Measurements from ENCODE around the gene RND1. TPM values are rescaled to one million over a fixed set of nuclear protein-coding genes. Genes with fewer than 3 reads are reported as not detected.
A peak's percentile ranks its signal among the peaks of the same experiment; 100 is the strongest.

RND1 gene
- total RNA-seq, 1 donor from 2014 or later: 2.6 TPM

GRCh38 chr12:48827026-48827425, 38.6 kb downstream of the RND1 start:
- no peak for ATAC-seq

DNA sequence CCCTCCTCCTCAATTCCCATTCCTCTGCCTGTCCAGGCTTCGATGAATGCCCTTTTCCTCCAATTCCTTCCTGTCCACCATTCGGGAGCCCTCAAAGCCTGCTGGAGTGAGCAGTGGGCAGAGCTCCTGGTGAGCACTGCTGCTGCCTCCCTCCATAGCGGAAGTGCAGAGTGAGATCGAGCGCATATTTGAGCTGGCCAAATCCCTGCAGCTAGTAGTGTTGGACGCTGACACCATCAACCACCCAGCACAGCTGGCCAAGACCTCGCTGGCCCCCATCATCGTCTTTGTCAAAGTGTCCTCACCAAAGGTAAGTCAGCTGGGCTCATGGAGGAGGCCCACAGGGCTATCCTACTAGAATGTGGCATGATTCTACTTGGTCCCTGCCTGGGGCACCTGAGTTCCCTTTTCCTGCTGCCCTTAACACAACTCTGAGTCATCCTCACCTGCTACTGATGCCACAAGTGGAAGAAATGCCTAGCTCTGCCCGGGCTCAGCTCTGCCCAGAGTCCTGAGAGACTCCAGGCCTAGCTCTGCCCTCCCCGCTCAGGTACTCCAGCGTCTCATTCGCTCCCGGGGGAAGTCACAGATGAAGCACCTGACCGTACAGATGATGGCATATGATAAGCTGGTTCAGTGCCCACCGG, 39.3 kb downstream of the RND1 start:
- ATAC-seq: peak; percentile 57

DNA sequence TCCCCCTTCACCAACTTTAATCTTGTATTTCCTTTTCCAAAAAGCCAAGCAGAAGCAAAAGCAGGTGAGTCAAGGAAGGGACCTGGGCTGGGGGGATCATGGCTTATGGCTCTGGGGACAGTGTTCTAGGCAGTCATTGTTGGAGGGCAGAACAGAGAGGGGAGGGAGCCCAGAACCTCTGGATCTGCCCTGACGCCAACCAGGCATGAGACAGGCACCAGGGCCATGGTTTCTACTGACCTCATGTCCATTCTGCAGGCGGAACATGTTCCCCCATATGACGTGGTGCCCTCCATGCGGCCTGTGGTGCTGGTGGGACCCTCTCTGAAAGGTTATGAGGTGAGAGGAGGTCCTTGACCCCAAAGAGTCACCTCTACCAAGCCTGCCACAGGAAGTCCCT, 40.8 kb downstream of the RND1 start:
- ATAC-seq: no peak

- ATAC-seq: no peak
These were observed 41.6 kb downstream of the RND1 start for GRCh38 chr12:48824112-48824511.

- no peak for ATAC-seq
These were observed 42.4 kb downstream of the RND1 start for GRCh38 chr12:48823281-48823680.

DNA sequence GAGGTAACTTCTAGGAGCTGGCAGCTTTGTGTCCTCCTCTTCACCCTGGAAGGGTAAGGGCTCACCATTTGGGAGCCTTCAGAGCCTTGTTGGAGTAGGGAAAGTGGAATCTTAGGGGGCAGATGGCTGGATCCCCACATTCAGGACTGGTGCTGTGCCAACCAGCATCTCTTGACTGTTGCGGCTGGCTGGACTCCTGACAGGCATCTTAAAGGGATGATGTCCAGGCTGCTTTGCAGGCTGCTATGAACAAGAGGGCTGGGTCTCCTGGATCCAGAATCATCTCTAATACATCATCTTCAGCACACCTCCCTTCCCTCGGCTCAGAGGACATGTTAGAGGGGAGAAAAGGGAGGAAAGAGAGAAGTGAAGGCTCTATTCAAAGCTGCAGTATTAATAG, 43.0 kb downstream of the RND1 start:
- ATAC-seq: no peak

DNA sequence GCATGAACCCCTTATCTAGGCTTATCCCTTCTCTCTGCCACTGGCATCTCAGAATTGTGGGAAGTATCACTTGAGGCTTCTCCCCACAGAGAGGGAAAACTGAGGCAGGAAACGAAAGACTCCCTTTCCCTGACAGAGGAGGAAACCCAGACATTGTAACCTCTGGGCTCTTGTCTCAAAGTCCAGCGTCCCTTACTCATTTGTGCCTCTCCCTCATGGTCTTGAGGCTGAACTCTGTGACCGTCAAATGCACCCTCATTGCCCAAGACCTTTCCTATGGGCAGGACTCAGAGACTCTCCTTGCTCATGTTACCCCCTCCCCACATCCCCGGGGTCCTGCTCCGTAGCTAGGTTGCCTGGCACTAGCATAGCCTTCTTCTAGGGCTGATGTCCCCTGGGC, 43.5 kb downstream of the RND1 start:
- no peak for ATAC-seq

- ATAC-seq: no peak
These were observed 45.5 kb downstream of the RND1 start for GRCh38 chr12:48819986-48820725.

- ATAC-seq: no peak
These were observed 46.7 kb downstream of the RND1 start for GRCh38 chr12:48818831-48819590.

DNA sequence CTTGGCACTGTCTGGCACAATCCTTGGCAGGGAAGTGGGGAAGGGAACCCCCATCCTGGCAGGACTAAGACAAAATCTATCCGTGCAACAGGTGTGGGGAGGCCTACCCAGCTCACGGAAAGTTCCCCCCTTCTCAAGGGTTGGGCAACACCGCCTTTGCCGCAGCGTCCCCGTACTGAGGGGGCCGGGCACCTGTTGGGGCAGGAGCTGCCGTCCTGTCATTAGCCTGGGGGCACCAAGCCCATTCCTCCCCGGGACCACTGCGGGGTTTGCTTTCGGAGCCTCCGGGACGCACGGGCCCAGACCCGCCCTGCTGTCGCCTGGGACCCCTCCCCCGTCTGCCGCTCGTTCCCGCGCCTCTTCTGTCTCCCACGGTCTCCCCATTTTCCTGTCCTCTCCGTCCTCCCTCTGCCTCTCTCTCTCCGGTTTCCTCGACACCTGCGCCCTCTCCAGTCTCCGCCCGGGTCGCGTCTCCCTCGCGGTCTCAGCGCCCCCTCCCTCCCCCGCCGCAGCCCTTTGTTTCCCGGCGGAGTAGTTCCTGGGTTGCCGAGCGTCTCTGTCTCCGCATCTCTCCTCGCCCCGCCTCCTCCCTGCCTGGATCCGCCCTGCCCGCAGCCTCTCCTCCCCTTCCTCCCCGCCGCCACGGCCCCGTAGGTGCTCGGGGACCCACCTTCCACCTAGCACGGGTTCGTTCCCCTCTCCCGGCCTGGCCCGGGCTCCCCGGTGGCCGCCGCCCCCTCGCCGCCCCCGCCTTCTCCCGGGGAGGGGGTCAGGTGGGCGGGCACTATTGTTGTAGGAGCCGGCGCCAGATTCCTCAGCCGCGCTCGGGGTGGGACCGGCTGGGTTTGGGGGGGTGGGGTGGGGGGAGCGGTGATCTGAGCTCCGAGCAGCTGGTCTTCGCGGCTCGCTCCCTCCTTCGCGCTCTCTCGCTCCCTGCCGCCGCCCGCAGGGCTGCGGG, 47.5 kb downstream of the RND1 start, which contains the start of gene CACNB3:
CACNB3 (plus strand) TSS at position 624 of the 958 bp plus-strand sequence. CDS start 434 bp downstream, outside the sequence.
- peak; percentile 22 for ATAC-seq

DNA sequence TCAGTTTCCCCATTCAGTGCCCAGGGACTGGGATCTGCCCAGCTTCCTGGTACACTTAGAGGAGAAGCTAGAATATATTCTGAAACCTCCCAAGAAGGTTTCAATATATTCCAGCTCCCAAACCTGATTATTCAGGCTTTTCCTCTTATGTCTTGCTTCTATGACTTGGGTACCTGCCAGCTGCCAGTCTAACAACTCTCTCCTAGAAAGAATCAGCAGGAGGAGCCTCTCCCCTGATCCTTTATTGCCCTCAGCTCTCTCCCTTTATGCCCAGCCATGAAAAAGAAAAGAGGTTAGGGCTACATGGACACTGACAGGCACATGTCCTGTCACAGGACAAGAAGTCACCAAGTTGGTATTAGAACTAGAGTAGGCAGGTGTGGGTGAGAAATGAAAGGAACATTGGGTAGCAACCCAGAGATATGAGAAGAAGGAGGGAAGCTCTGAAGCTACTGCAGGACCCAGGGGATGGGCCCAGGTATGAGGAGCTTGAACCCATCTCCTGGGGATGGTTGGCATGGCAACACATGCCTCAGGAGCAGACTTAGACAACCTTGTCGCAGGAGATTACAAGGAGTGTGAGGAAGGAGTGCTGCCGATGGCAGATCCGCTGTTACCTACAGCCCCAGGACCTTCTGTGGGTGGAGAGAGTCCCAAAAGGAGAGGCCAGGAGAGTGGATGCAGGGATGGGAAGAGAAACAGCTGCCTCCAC, 49.4 kb downstream of the RND1 start:
- peak; percentile 2 for ATAC-seq

GRCh38 chr12:48815126-48816110, 50.3 kb downstream of the RND1 start:
- peak; percentile 79 for ATAC-seq

GRCh38 chr12:48814262-48815125, 51.2 kb downstream of the RND1 start:
- peak; percentile 84 for ATAC-seq

DNA sequence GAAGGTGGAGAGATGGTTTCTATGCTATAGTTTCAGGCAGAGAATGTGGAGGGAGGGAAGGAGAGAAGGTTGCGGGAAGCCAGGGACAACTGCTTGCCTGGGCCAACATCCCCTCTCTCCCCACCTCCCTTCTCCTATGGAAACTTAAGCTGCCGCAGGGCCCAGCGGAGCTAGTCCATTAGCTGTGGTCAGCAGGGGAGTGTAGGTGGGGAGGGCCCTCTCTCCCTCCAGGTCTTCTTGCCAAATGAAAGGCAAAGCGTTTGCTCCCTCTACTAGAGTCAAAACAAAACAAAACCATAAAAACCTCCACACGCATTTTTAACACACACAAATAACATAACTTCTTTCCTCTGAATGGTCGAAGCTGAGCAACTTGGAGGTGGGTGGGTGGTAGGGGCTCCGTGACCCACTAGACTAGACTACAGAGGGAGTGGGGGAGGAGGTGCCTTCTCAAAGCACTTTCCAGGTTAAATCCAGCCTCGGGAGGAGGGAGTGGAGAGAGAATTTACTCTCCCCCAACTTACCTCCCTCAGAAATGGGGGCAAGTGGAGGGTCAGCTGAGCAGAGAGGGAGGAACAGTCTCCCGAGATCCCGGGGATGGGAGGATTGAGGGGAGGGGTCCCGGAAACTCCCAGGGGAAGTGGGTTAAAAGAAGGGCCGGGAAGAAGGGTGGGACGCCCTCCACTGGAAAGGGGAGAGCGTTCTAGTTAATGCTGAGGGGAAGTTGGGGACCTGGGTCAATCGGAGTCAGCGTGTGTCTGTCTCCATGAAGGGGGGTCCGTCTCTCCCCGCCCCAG, 52.0 kb downstream of the RND1 start:
- ATAC-seq: no peak

DNA sequence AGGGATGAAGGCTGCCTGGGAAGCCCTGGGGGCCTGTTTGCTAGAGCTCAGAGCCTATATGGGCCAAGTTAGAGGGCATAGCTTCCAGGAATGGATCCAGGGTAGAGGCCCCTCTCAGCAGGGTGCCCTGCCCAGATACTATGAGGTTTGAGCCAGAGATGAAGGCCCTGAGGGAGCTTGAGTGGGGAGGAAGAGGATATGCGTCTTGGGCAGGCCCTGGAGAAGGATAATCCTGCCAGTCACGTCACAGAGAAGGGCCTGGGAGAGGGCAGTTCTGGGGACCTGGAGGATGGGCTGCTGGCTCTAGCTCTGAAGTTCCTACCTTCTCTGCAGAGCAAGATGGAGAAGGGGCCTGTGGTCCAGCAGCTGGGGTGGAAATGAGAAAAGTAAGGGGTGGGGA, 53.3 kb downstream of the RND1 start:
- ATAC-seq: no peak

GRCh38 chr12:48811437-48812090, 54.1 kb downstream of the RND1 start:
- ATAC-seq: no peak

GRCh38 chr12:48810903-48811431, 54.7 kb downstream of the RND1 start:
- no peak for ATAC-seq

DNA sequence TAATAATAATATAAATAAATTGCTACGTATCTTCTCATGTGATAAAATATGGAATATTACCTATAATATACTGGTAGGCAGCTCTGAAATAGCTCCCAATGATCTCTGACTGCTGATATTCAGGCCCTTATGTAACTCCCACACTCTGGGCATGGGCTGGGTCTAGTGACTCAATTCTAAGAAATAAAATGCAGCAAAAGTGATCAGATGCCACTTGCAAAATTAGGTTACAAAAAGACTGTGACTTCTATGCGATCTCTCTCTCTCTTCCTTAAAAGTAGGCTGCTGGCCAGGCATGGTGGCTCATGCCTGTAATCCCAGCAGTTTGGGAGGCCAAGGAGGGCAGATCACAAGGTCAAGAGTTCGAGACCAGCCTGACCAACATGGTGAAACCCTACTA, 57.7 kb downstream of the RND1 start:
- ATAC-seq: no peak

Measured in esophagus mucosa (tissue), 1 donor.